ENCODE data around the gene MANBA. TPM values are rescaled to one million over a fixed set of nuclear protein-coding genes. Genes with fewer than 3 reads are reported as not detected.
"Not testable (repeated sequence)": the region's sequence is repeated elsewhere in the genome, so short reads cannot be mapped to it uniquely, and the experiment has no call there.

Gene MANBA
- total RNA-seq, 3 donors from 2014 or later (not counting 1 experiment from before 2014, with no cell fraction given) = 38.1 to 43.2 (median 40.8) TPM

DNA sequence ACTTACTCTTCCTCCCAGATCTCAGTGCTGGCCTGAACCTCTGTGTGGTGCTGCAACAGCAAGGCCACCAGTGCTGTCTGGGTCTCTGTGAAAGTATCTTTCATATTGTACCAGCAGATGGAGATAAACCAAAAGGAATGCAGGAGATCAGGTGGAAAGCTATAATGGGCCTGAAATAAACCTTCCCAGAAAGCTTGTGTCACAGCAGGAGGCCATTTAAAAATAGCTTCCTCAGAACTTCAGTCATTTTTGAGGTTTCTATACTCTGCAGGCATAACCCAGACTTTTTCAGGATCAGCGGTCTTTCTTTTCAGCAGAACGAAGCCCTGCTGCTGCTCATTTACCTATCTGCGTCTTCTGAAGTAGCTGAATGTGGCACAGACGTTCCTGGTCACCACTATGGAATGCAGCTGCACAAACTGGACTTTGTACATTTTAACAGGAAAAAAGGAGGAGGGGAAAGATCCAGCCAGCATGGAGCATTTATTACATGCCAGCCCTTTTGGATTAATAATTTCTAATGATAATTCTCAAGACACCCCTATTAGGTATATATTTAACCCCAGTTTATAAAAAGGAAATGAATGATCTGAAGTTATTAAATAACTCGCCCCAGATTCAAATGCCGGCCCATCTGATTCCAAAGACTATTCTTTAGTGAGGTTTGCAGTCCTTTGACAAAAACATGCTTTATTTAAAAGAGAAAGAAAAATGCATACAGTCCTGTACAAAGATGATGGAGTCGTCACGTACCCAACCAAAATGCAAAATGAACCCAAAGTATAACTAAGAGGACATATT, 139.9 kb downstream of the MANBA start:
- H3K36me3 ChIP-seq (ENCODE audit: control insufficient read depth, insufficient read depth, low read length) = peaks cover 10% of the 10 kb centered on the region
- no peak overlapping the region for H3K27ac Mint-ChIP-seq
- H3K9me3 ChIP-seq (ENCODE audit: control insufficient read depth, insufficient read depth, low read length) = no peaks in the 10 kb centered on the region
- peaks cover 5 to 7% of the 10 kb centered on the region in 2 donors for H3K4me1 Mint-ChIP-seq
- 91% methylated on average over 8 of the region's 8 CpGs for WGBS (ENCODE audit: insufficient coverage)
- H3K4me1 ChIP-seq (ENCODE audit: control insufficient read depth, insufficient read depth, low read length) = peaks cover 4% of the 10 kb centered on the region
- intact Hi-C loops (cut with micrococcal nuclease) = loop anchor here (10.0 kb wide), 1 partner anchor 474 kb away; the partner anchor contains the start of gene BDH2
- H3K4me3 ChIP-seq (ENCODE audit: low read length) = no peak overlapping the region
- H3K36me3 Mint-ChIP-seq = no peaks in the 10 kb centered on the region
- peak in 1 of 3 donors; percentile 9 for ATAC-seq
- H3K4me3 Mint-ChIP-seq = no peak overlapping the region
- no peaks in the 10 kb centered on the region for H3K9me3 Mint-ChIP-seq
- peak in 1 of 2 donors; percentile 55 for DNase-seq
- H3K27me3 Mint-ChIP-seq (ENCODE audit: low read depth in 2 of 2) = no peaks in the 10 kb centered on the region
- no peak overlapping the region for H3K27ac ChIP-seq (ENCODE audit: low read length)
- TF ChIP-seq, protein P1, sequence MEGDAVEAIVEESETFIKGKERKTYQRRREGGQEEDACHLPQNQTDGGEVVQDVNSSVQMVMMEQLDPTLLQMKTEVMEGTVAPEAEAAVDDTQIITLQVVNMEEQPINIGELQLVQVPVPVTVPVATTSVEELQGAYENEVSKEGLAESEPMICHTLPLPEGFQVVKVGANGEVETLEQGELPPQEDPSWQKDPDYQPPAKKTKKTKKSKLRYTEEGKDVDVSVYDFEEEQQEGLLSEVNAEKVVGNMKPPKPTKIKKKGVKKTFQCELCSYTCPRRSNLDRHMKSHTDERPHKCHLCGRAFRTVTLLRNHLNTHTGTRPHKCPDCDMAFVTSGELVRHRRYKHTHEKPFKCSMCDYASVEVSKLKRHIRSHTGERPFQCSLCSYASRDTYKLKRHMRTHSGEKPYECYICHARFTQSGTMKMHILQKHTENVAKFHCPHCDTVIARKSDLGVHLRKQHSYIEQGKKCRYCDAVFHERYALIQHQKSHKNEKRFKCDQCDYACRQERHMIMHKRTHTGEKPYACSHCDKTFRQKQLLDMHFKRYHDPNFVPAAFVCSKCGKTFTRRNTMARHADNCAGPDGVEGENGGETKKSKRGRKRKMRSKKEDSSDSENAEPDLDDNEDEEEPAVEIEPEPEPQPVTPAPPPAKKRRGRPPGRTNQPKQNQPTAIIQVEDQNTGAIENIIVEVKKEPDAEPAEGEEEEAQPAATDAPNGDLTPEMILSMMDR (IDR thresholded peaks at IDR 0.05) = no peak
- no peaks in the 10 kb centered on the region for H3K27me3 ChIP-seq (ENCODE audit: control insufficient read depth, insufficient read depth, low read length)

DNA sequence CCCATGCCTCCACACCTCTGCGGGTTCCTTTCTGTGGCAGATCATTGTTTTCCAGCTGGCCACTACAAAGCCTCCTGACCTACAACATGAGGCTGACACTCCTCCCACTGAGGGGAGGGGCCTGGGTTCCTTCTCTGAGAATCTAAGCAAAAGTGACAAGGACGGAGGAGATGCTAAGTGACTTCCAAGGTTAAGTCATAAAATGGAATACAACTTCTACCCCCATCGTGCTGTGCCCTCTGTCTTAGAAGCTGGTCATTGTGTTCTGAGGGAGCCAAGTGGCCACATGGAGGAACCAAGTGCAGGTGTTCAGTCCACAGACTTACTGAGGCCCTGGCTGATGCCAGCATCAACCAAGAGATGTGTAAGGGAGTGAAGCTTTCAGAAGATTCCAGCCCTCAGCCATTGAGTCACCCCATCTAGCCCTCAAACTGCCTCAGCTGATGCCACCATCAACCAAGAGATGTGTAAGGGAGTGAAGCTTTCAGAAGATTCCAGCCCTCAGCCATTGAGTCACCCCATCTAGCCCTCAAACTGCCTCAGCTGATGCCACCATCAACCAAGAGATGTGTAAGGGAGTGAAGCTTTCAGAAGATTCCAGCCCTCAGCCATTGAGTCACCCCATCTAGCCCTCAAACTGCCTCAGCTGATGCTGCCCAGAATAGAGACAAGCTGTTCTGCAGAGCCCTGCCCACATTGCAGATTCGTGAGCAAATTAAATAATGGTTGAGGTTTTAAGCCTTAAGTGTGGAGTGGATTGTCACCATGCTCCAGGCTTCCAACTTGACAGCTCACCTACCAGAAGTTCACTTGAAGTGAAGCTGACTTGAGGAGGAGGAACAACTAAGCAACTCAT, 140.8 kb downstream of the MANBA start:
- intact Hi-C loops (cut with micrococcal nuclease) = loop anchor here (10.0 kb wide), 2 partner anchors 205 to 475 kb away; partner anchors contain the start of genes BDH2 and UBE2D3
- H3K27me3 ChIP-seq (ENCODE audit: control insufficient read depth, insufficient read depth, low read length) = not testable (repeated sequence)

DNA sequence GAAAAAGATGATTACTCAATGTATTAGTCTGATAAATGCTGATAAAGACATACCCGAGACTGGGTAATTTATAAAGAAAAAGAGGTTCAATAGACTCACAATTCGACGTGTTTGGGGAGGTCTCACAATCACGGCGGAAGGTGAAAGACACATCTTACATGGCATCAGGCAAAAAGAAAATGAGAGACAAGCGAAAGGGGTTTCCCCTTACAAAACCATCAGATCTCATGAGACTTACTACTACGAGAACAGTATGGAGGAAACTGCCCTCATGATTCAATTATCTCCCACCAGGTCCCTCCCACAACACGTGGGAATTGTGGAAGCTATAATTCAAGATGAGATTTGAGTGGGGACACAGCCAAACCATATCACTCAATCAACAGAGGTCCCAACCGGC, 141.7 kb downstream of the MANBA start:
- WGBS (ENCODE audit: insufficient coverage) = 57% methylated on average over 8 of the region's 9 CpGs
- Mint-ChIP-seq H3K4me1 (peaks cover 15% of the 10 kb centered on the region in 2 donors), H3K27ac (peak overlapping the region in 1 of 2 donors; percentile 16)
- H3K9me3 ChIP-seq (ENCODE audit: control insufficient read depth, insufficient read depth, low read length); ATAC-seq; H3K27me3 Mint-ChIP-seq (ENCODE audit: low read depth in 2 of 2); H3K9me3 Mint-ChIP-seq; H3K27ac ChIP-seq (ENCODE audit: low read length); H3K27me3 ChIP-seq (ENCODE audit: control insufficient read depth, insufficient read depth, low read length); H3K36me3 Mint-ChIP-seq; H3K4me3 Mint-ChIP-seq; H3K4me3 ChIP-seq (ENCODE audit: low read length): not testable (repeated sequence)
- H3K4me1 ChIP-seq (ENCODE audit: control insufficient read depth, insufficient read depth, low read length) = peaks cover 14% of the 10 kb centered on the region
- H3K36me3 ChIP-seq (ENCODE audit: control insufficient read depth, insufficient read depth, low read length) = peaks cover 13% of the 10 kb centered on the region
- peak in 1 of 2 donors; percentile 43 for DNase-seq
- intact Hi-C loops (cut with micrococcal nuclease) = loop anchor here (10.0 kb wide), 1 partner anchor 206 kb away; the partner anchor contains the start of gene UBE2D3

More for the DNA sequence above, 140.8 kb downstream of the MANBA start:
- ATAC-seq = peak in 2 of 3 donors; percentile 17 to 50
- not testable (repeated sequence) for DNase-seq; H3K4me1 Mint-ChIP-seq; H3K27ac ChIP-seq (ENCODE audit: low read length); H3K36me3 Mint-ChIP-seq; H3K9me3 Mint-ChIP-seq; H3K4me3 Mint-ChIP-seq; H3K4me3 ChIP-seq (ENCODE audit: low read length); H3K27me3 Mint-ChIP-seq (ENCODE audit: low read depth in 2 of 2); H3K27ac Mint-ChIP-seq; H3K9me3 ChIP-seq (ENCODE audit: control insufficient read depth, insufficient read depth, low read length); H3K4me1 ChIP-seq (ENCODE audit: control insufficient read depth, insufficient read depth, low read length)
- WGBS (ENCODE audit: insufficient coverage) = 80% methylated on average over 4 of the region's 4 CpGs
- peaks cover 13% of the 10 kb centered on the region for H3K36me3 ChIP-seq (ENCODE audit: control insufficient read depth, insufficient read depth, low read length)

DNA sequence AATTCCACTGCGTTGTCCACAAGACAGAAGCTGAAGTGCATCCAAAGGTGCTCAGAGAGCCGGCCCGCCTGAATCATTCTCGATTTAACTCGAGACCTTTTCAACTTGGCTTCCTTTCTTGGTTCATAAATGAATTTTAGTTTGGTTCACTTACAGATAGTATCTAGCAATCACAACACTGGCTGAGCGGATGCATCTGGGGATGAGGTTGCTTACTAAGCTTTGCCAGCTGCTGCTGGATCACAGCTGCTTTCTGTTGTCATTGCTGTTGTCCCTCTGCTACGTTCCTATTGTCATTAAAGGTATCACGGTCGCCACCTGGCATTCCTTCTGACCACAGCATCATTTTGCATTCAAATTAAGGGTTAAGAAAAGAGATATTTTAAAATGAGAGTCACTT, 144.1 kb downstream of the MANBA start:
- 95% methylated on average over 7 of the region's 9 CpGs for WGBS (ENCODE audit: insufficient coverage)
- intact Hi-C loops (cut with micrococcal nuclease) = loop anchor here (10.0 kb wide), 1 partner anchor 208 kb away; the partner anchor contains the start of gene UBE2D3
- TF ChIP-seq, protein P1 (IDR thresholded peaks at IDR 0.05) = no peak

More for the DNA sequence above, 144.1 kb downstream of the MANBA start:
- Histone ChIP-seq H3K9me3 (ENCODE audit: control insufficient read depth, insufficient read depth, low read length) (no peaks in the 10 kb centered on the region), H3K36me3 (ENCODE audit: control insufficient read depth, insufficient read depth, low read length) (peaks cover 27% of the 10 kb centered on the region), H3K27me3 (ENCODE audit: control insufficient read depth, insufficient read depth, low read length) (no peaks in the 10 kb centered on the region), H3K4me3 (ENCODE audit: low read length) (no peak overlapping the region), H3K27ac (ENCODE audit: low read length) (no peak overlapping the region), H3K4me1 (ENCODE audit: control insufficient read depth, insufficient read depth, low read length) (peaks cover 36% of the 10 kb centered on the region)
- no peak overlapping the region for H3K4me3 Mint-ChIP-seq
- ATAC-seq = no peak
- no peaks in the 10 kb centered on the region for H3K27me3 Mint-ChIP-seq (ENCODE audit: low read depth in 2 of 2)
- H3K27ac Mint-ChIP-seq = peak overlapping the region; percentile 95 to 98
- peaks cover 39% of the 10 kb centered on the region in 2 donors for H3K4me1 Mint-ChIP-seq
- peak in 1 of 2 donors; percentile 37 for DNase-seq
- no peaks in the 10 kb centered on the region for H3K9me3 Mint-ChIP-seq
- H3K36me3 Mint-ChIP-seq = no peaks in the 10 kb centered on the region
